Retinal pigment epithelial cell (primary cell): ENCODE measurements around the gene MGMT.

Source experiments
- DNase-seq: peaks from one replicate; pipeline ENCODE4 v3.0.0-alpha.2; 2010; ENCODE audit warnings: low read depth
- H3K4me3 ChIP-seq: 2 replicates; pipeline ENCODE4 v1.5.1; 2011; ENCODE audit warnings: mild to moderate bottlenecking, low read length, control low read depth, moderate library complexity
- TF ChIP-seq, protein P1 (sequence below): conservative IDR thresholded peaks from 2 replicates; pipeline ENCODE4 v1.5.1; 2011; ENCODE audit warnings: low read depth, low read length, control low read depth, inconsistent platforms

The MGMT gene

DNA sequence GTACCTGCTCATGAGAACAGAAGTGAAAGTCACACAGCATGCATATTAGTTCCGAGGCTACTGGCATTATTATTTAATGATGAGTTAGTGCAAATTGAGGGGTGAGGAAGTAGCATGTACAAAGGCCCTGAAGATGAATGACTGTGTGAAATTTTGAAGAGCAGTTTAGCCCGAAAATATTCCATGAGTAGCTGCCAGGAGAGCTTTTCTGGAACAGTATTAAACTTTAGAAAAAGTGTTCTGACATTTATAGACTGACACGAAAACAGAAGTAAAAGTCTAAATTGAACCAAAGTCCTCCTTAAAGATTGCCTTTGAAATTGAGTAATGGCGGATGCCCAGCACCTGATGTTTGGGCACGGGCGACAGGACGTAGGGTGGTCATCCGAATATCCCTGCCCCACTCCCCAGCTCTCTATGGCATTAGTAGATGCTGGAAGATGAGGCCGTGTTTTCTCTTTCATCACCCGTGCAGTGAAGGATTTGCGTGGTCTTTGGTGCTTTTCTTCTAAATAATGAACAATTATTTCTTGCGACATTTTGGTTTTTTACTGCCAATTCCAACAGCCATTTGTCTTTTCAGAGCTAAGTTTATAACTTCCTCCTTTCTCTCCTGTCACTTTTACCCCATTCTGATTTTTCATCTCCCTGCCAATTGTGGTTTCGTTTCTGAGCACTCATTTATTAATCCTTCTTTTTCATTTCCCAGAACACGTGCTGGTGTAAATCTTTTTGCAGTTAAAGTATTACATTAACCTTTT is 192.6 kb downstream of the MGMT start:
- H3K4me3 ChIP-seq: no peak overlapping the region
- DNase-seq: no peak
- TF ChIP-seq, protein P1, sequence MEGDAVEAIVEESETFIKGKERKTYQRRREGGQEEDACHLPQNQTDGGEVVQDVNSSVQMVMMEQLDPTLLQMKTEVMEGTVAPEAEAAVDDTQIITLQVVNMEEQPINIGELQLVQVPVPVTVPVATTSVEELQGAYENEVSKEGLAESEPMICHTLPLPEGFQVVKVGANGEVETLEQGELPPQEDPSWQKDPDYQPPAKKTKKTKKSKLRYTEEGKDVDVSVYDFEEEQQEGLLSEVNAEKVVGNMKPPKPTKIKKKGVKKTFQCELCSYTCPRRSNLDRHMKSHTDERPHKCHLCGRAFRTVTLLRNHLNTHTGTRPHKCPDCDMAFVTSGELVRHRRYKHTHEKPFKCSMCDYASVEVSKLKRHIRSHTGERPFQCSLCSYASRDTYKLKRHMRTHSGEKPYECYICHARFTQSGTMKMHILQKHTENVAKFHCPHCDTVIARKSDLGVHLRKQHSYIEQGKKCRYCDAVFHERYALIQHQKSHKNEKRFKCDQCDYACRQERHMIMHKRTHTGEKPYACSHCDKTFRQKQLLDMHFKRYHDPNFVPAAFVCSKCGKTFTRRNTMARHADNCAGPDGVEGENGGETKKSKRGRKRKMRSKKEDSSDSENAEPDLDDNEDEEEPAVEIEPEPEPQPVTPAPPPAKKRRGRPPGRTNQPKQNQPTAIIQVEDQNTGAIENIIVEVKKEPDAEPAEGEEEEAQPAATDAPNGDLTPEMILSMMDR: no peak

DNA sequence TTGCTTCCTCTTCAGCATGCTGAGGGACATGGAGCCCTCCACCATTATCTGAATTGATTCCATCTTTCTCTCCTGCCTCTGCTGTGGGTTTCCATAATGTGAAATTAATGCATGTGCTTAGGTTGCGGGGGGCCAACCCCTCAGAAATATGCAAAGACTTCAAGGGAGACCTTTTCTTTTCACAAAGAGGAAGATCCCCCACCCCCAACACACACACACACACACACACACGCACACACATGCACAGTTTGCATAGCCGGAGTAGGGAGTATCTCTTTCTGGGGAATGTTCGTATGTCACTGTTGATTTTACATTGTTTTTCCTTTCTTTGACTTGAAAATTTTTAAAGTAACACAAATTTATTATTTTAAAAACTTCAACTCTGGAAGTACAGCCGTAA is 193.5 kb downstream of the MGMT start:
- DNase-seq: no peak
- TF ChIP-seq, protein P1: no peak
- H3K4me3 ChIP-seq: no peak overlapping the region

DNA sequence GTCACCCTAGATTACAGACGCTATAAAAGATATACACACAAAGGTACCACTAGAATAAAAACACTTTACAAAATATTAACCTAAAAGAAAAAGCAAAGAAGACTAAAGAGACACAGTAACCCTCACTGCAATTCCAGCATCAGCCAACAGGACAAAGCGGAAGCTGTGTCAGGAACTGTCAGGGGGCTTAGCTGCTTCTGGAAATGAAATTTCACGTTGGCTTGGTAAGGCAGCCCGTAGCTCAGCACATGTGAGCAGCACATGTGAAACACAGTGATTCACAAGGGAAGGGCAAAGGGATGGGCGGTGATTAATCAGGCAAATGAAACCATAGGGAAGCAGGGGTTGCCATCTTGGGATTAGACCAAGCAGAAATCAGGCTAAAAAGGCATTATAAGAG is 195.4 kb downstream of the MGMT start:
- DNase-seq: no peak
- H3K4me3 ChIP-seq: no peak overlapping the region
- TF ChIP-seq, protein P1: no peak

DNA sequence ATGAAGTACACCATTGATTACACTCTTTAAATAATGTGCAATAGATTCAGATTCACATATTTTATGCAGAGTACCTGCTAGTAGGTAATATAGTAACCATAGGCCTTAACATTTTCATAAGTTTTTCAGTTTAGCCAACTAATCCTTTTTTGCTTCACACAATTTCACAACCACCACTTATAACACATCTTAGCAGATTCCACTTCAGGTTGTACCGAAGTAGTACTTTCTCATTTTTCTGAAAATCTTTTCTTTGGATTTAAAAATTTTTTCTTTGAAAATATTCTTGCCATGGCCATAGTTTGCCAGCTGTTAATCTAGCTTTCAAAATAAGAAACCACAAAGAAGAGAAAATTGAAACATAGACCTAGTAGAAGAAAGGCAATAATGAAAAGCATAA is 203.1 kb downstream of the MGMT start:
- no peak for DNase-seq
- no peak overlapping the region for H3K4me3 ChIP-seq
- TF ChIP-seq, protein P1: no peak

DNA sequence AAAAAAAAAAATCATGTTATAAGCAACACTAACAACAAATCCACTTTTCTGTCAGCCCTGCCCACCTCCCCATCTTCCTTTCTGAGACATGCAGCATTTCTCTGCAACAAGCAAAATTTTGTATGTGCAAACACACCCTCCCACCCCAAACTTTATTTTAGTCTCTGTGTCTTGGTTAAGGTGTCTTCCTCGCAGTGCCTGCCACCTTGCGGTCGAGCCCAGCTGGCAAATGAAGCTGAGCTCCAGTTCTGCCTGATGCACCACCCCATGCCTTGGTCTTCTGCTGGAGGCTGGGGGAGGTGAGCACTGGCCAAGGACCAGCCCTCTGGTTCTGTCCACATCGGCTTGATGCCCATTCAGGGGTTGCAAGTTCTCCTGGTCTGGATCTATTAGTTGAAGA is 206.3 kb downstream of the MGMT start:
- TF ChIP-seq, protein P1: no peak
- no peak overlapping the region for H3K4me3 ChIP-seq
- no peak for DNase-seq

DNA sequence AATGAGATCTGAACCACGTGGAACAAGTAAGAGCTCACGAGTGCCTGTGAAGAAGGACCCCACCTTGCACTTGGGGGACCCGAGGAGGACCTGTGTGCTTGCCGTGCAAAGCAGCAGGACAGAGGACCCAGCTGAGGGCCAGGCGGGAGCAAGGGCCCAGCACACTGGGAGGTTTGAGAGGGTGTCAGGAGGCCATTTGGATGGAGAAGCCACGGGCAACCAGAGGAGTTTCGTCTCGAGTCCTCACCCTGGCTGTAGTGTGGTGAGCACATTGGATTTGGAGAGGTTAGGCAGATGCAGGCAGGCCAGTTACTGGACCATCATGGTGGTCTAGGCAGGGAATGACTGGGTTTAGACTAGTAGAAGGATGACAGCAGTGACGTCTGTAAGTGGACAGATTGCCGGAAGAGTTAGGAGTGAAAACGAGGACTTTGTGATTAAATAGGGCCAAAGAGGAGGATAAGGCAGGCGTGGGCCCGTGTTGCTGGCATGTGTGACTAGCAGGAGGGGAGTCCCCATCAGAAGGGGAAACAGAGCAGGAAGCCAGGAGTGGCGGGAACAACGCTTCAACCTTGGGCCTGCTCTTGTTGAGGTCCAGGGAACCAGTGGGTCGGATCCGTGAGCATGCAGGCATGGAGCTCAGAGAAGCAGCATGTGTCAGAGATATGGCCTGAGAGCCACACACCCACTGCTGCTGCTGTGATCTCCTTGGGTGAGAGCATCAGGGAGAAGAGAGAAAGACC is 208.2 kb downstream of the MGMT start:
- TF ChIP-seq, protein P1: no peak
- no peak for DNase-seq

DNA sequence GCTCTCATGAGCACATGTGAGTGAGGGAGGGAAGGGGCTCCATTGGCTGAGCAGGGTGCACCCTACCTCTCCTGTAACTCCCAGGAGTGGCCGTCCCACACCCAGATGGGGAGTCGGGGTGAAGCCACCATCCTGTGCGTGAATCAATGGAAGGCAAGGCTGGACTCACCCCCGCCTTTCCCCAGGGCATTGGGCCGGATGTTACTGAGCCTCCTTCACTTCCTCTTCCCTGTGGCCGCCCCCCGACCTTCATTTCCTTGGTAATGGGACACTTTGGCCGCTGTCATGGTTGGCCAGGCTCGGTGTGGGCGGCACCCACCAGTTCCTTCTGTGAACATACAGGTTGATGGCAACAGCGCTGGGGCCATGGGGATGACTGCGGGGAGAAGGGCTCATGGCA is 209.0 kb downstream of the MGMT start:
- TF ChIP-seq, protein P1: no peak
- DNase-seq: no peak
- H3K4me3 ChIP-seq: no peak overlapping the region

More for the DNA sequence above, 208.2 kb downstream of the MGMT start:
- no peak overlapping the region for H3K4me3 ChIP-seq
